HEK293T (cell line): ENCODE data around the gene PDE3A.

Source experiments
- CTBP1 ChIP-seq: fragments of 450-650 bp; IDR thresholded peaks from 2 replicates; pipeline ENCODE4 v1.6.1; 2016; ENCODE audit warnings: borderline replicate concordance
- ELF4 ChIP-seq: fragments of 450-650 bp; IDR thresholded peaks from 2 replicates; pipeline ENCODE4 v1.6.1; 2017; ENCODE audit warnings: antibody characterized with exemption
- FOXM1 ChIP-seq: fragments of 450-650 bp; IDR thresholded peaks from 2 replicates; pipeline ENCODE4 v1.6.1; 2017; ENCODE audit warnings: mild to moderate bottlenecking, borderline replicate concordance
- SP1 ChIP-seq: fragments of 450-650 bp; IDR thresholded peaks from 2 replicates; pipeline ENCODE4 v1.6.1; 2017

DNA sequence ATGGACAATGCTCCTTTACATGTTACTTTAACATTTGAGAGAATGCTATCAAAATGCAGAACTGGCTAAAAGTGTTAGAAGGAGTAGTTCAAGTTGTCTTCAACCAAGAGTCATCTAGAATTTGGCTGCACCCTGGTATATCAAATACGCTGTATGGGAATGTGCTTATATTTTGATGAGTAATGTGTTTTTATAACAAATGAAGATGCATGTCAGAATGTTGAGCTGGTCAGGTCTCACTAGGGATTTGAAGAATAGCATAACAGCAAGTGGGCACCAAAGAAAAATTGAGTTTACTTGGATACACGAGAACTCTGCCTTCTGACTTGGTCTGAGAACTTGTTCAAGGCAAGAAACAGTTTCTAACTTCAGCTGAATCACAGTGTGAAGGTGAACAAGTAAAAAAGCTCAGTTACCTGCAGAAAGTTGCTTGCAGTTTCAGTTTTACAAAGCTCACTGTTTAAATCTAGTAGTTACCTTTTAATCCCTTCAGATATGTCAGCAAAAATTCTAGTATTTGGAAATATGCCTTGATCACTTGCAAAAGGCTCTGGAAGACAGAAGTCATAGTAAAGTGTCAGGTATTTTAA lies 82.3 kb downstream of the PDE3A start:
- TF ChIP-seq CTBP1 (no peak), FOXM1 (no peak), ELF4 (no peak), SP1 (no peak)
